Ovary (tissue), 10 donors: ENCODE results near the gene FLG. TPM values are rescaled to one million over a fixed set of nuclear protein-coding genes. Genes with fewer than 3 reads are reported as not detected.

ENCODE experiments used
- DNase-seq, 5 donors: peaks; one replicate each; pipeline ENCODE4 v3.0.0-alpha.2; 2019 to 2020
- H3K27ac ChIP-seq, 2 donors: fragments of 200-600 bp; one replicate each; pipeline versions ENCODE4 v1.5.1 to v1.8.0; 2019 to 2022
- H3K27me3 ChIP-seq: fragments of 200-600 bp; one replicate; pipeline ENCODE4 v1.8.0; 2022
- H3K36me3 ChIP-seq: fragments of 200-600 bp; sonication (generic); one replicate; pipeline ENCODE4 v1.5.1; 2019
- H3K4me1 ChIP-seq: one replicate; pipeline ENCODE4 v1.8.1; 2013; ENCODE audit warnings: mild to moderate bottlenecking, moderate library complexity; ENCODE audit not compliant: insufficient read depth
- H3K4me3 ChIP-seq: fragments of 200-600 bp; sonication (generic); one replicate; pipeline ENCODE4 v1.5.1; 2017
- H3K9me3 ChIP-seq, 2 donors: fragments of 200-600 bp in 1 of 2; sonication (generic) in 1 of 2; one replicate each; pipeline versions ENCODE4 v1.5.1 to v1.8.1; 2013 to 2019; ENCODE audit warnings: mild to moderate bottlenecking in 1 of 2, moderate library complexity in 1 of 2
- CTCF ChIP-seq, 3 donors: fragments of 450-650 bp in 2 of 3; fragments of 200-600 bp in 1 of 3; IDR thresholded peaks; one replicate each; pipeline versions ENCODE4 v1.5.1 to v1.8.0; 2016 to 2022; ENCODE audit warnings: antibody characterized with exemption in 3 of 3, mild to moderate bottlenecking in 1 of 3
- EP300 ChIP-seq: sonication (generic); formaldehyde crosslinking; IDR thresholded peaks from one replicate; pipeline ENCODE4 v1.6.1; 2017; ENCODE audit warnings: antibody characterized with exemption
- POLR2A ChIP-seq: fragments of 450-650 bp; IDR thresholded peaks from one replicate; pipeline ENCODE4 v1.6.1; 2017; ENCODE audit warnings: antibody characterized with exemption, mild to moderate bottlenecking, moderate library complexity
- WGBS, 3 donors: extraction: QIAGEN DNeasy Blood & Tissue Kit in 1 of 3; methylation state at CpG; one replicate each; pipeline versions ENCODE4 v1.1.5 to v1.1.7; 2013 to 2017; 5-methylcytosine and 5-hydroxymethylcytosine counted together
- intact Hi-C, 4 donors: fragments of 100-400 bp; cut with DNase I; formaldehyde crosslinking; loops; one replicate each; pipeline versions ENCODE4 v1.11.0 to v1.15.1; 2022 to 2023
- long read RNA-seq, 3 donors: library from polyadenylated mRNA in 2 of 3; unstranded in 2 of 3; transcript quantifications; one replicate each; pipeline ENCODE4 v2.0.0 and lab custom pipeline, GENCODE V29; 2021 to 2026
- polyA plus RNA-seq, 2 donors: library from polyadenylated mRNA; stranded (reverse); fragments of 200-250 nt in 1 of 2; fragments of 350-450 nt in 1 of 2; fragmentation: Illumina TruSeq in 1 of 2; extraction: RNeasy Lipid Tissue Mini Kit (QIAGEN cat#74804) in 1 of 2; gene quantifications; one replicate each; pipeline ENCODE4 v1.2.3, GENCODE V29; 2013 to 2014
- total RNA-seq, 7 donors: library from RNA; depleted of rRNA in 2 of 7; stranded (reverse); fragments of >200 nt in 2 of 7; fragmentation: NEBNext Ultra II Directional in 3 of 7; extraction: Animal tissue kit (Norgen Biotek cat#: 25700) in 3 of 7; gene quantifications; one replicate each; pipeline versions ENCODE4 v1.1.0 to v1.2.4, GENCODE V29; 2016 to 2023
- donor health status: DM: no; HTN: no; CAD: no; lungs with moderate emphysema.
- donor health status: DM: no; HTN: no; CAD: no.
- donor health status: Bipolar disorder and iron deficiency.
- donor health status: DM: yes; HTN: yes; CAD: no.
- donor health status: DM: no; HTN: no; CAD: no.
- donor health status: DM: yes; HTN: yes; CAD: no.

FLG gene
- total RNA-seq (not detected), polyA plus RNA-seq (under 1 TPM in 1 of 2 donors, not detected in 1; 0.01 TPM)
- long read RNA-seq, donor 1, result 0 reads
- long read RNA-seq, donor 2, result 0 reads
- long read RNA-seq, donor 3, result 0 reads

DNA sequence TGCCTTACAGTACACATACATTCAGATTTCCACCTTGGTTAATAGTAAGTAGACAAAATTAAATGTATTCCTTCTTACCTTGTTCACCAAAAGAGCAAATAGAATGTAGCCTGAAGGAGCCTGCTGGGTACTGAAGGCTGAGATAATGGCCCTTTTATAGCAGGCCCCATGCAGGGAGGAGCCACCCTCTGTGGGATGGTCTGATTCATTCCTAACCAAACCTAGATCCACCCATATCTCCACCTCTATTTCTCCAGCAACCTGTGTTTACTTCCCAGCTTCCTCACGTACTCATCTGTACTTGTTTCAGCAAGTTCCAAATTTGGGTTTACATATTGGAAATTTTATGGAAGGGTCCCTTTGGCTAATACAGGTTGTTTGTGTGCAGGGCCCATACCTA lies at the start of gene FLG:
TSS of gene FLG (minus strand) at position 129 of the 400 bp plus-strand sequence. CDS start 9,783 bp downstream, outside the sequence.
- WGBS, 3 donors, result 81 to 86% (median 82%) methylated on average over 1 of the region's 1 CpG
- intact Hi-C loops, result no loop called here
- Histone ChIP-seq H3K9me3 (no peaks in the 10 kb centered on the region), H3K4me1 (no peaks in the 10 kb centered on the region), H3K27me3 (no peaks in the 10 kb centered on the region), H3K27ac (no peak within 1 kb of the TSS), H3K4me3 (no peak within 1 kb of the TSS), H3K36me3 (no peaks in the 10 kb centered on the region)
- DNase-seq, result no peak
- TF ChIP-seq POLR2A, result no peak

GRCh38 chr1:152374451-152374850 lies 49.4 kb upstream of the FLG start:
- Histone ChIP-seq H3K27ac (no peak overlapping the region), H3K9me3 (no peaks in the 10 kb centered on the region), H3K4me1 (no peaks in the 10 kb centered on the region), H3K36me3 (no peaks in the 10 kb centered on the region), H3K27me3 (no peaks in the 10 kb centered on the region), H3K4me3 (no peak overlapping the region)
- intact Hi-C loops, result no loop called here
- TF ChIP-seq CTCF (IDR thresholded peaks at IDR 0.05), result no peak
- TF ChIP-seq EP300, result no peak
- TF ChIP-seq POLR2A, result no peak
- 65 to 88% (median 76%) methylated on average over 3 of the region's 3 CpGs for WGBS, 3 donors
- no peak for DNase-seq

GRCh38 chr1:152372672-152373071 lies 47.6 kb upstream of the FLG start:
- no peaks in the 10 kb centered on the region for H3K4me1 ChIP-seq
- 46 to 57% (median 47%) methylated on average over 1 of the region's 1 CpG for WGBS, 3 donors
- H3K27me3 ChIP-seq, result no peaks in the 10 kb centered on the region
- H3K4me3 ChIP-seq, result no peak overlapping the region
- no peak for DNase-seq
- H3K36me3 ChIP-seq, result no peaks in the 10 kb centered on the region
- no peak overlapping the region for H3K27ac ChIP-seq
- intact Hi-C loops, result no loop called here
- H3K9me3 ChIP-seq, result peaks cover 0 to 4% of the 10 kb centered on the region in 2 donors
- TF ChIP-seq EP300 (no peak), POLR2A (no peak), CTCF (IDR thresholded peaks at IDR 0.05) (no peak)

DNA sequence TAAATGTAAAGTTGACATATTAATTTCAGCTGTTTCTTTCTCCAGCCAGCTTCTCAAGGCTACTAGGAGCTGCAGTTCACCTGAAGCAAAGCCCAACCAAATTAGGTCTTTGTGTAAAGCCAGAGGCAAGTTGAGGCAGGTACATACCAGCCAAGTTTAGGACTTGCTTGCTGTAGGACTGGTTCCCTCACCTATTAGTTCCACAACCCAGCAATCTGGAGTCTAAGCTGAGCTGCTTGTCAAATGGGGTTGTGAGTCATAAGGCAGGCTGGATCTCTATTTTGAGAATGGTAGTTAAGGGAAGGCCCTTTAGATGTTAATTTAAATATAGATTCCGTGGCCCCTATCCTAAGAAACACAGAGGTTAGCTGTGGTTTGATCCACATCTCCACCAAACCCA lies 42.4 kb upstream of the FLG start:
- Histone ChIP-seq H3K27me3 (no peaks in the 10 kb centered on the region), H3K36me3 (no peaks in the 10 kb centered on the region), H3K9me3 (peaks cover 0 to 4% of the 10 kb centered on the region in 2 donors), H3K4me3 (no peak overlapping the region), H3K4me1 (no peaks in the 10 kb centered on the region), H3K27ac (no peak overlapping the region)
- 35 to 55% (median 41%) methylated on average over 1 of the region's 1 CpG for WGBS, 3 donors
- intact Hi-C loops, result no loop called here
- TF ChIP-seq POLR2A, result no peak
- TF ChIP-seq EP300, result no peak
- no peak for TF ChIP-seq CTCF (IDR thresholded peaks at IDR 0.05)
- DNase-seq, result no peak

DNA sequence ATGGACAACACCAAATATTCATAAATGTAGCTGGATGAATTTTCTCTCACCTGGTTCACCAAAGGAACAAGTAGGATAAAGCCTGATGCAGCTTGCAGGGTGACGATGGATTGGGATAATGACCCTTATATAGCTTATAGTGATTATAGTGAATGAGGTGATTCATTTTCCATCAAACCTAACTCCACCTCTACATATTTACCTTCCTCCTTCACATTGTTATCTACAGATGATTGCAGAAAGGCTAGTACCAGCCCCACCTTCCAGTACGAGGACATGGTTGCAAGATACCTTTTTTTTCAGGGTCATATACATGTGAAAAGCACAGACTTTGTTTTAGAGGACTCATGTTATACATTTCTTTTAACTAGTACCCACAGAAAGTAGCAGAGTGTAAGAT lies 34.9 kb upstream of the FLG start, which contains the start of gene FLG2:
TSS of gene FLG2 (minus strand) at position 101 of the 400 bp plus-strand sequence. CDS start 1,122 bp downstream, outside the sequence.
- intact Hi-C loops, result no loop called here
- no peaks in the 10 kb centered on the region for H3K9me3 ChIP-seq
- WGBS, 3 donors, result 82 to 90% (median 87%) methylated on average over 2 of the region's 2 CpGs
- no peak within 1 kb of the TSS for H3K4me3 ChIP-seq
- no peak for DNase-seq
- TF ChIP-seq EP300 (no peak), POLR2A (no peak)
- H3K4me1 ChIP-seq, result no peaks in the 10 kb centered on the region
- no peaks in the 10 kb centered on the region for H3K36me3 ChIP-seq
- no peaks in the 10 kb centered on the region for H3K27me3 ChIP-seq
- H3K27ac ChIP-seq, result no peak within 1 kb of the TSS
